Activated CD4-positive, CD25-positive, alpha-beta regulatory T cell treated with anti-CD3 and anti-CD28 coated beads, Interleukin-2, amount 50 U/mL, for 24 hours (primary cell): ENCODE measurements around the gene FYN.
"Not testable (repeated sequence)": the region's sequence is repeated elsewhere in the genome, so short reads cannot be mapped to it uniquely, and the experiment has no call there.

ENCODE experiments used
- ATAC-seq, 2 donors: fragments of 150-1000 bp; cut with Tn5 transposase; one replicate each; pipeline ENCODE4 v1.10.0; 2021; ENCODE audit warnings: mild to moderate bottlenecking in 1 of 2, moderate library complexity in 1 of 2

FYN gene

GRCh38 chr6:111850295-111850937 lies 22.8 kb downstream of the FYN start:
- ATAC-seq: peak in 1 of 2 donors; percentile 24

DNA sequence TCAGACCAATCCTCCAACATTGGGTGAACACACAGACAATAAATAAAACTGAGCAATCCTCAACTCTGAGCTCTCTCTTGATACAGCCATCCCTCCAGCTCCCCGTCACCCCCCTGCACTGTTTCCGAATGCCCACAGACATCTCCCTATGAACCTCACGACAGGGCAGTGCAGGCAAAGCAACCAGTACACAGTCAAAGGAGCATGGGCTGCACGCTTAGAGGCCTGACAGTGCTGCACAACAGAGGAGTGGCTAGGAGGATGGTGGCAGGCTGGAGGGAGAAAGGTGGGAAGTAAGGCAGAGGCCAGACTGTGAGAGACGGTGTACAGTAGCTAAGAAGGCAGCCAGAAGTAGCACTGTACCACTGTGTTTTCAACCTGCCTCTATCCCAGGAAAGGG lies 24.0 kb downstream of the FYN start:
- ATAC-seq: no peak

DNA sequence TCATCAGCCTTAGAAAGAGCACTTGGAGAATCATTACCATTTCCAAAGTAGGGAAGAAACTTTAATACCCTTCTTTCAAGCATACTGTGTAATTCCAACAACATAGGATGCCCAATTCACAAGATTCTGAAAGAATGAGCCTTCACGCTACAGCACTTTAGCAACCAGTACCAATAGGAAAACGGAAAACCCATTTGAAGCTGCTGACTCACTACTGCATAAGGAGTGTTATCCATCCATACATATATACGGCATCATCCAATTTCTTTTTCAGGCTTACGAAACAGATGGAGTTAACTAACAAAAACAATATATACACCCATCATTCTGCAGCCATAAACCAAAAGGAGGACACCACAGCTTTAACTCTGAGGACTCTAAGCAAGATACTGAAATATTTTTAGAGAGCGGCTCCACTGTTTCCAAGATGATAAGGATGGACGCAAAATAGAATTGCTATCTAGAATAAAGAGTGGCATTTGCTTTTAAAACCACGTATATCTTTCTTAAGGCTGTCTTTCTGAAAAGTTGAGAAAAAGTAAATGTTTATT lies 24.9 kb downstream of the FYN start:
- no peak for ATAC-seq

GRCh38 chr6:111846492-111847409 lies 26.5 kb downstream of the FYN start:
- peak; percentile 40 for ATAC-seq

DNA sequence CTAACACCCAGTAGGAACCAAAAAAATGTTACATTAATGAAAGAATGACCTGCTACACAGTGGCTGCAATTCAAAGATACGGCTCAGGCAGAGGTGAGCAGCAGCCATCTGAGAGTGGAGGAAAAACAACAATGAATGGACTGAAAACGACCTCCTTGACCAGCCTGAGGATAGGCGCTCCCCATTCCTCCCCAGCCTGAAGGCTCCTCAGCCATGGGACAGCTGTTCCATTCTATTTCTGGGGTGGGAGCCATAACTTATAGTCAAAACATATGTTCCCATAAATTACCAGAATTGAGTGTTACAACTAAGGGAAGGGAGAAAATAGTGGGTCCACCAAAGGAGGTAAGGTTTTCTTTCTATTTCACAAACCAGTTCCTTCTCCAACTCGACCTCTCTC lies 27.2 kb downstream of the FYN start:
- ATAC-seq: no peak

- peak; percentile 11 to 27 for ATAC-seq
Observed at GRCh38 chr6:111845441-111845871, 27.8 kb downstream of the FYN start.

GRCh38 chr6:111844921-111845320 lies 28.3 kb downstream of the FYN start:
- ATAC-seq: no peak

- ATAC-seq: peak in 1 of 2 donors; percentile 7
Observed at GRCh38 chr6:111844376-111844775, 28.9 kb downstream of the FYN start.

- peak; percentile 66 to 73 for ATAC-seq
Observed at GRCh38 chr6:111843347-111844147, 29.7 kb downstream of the FYN start.

DNA sequence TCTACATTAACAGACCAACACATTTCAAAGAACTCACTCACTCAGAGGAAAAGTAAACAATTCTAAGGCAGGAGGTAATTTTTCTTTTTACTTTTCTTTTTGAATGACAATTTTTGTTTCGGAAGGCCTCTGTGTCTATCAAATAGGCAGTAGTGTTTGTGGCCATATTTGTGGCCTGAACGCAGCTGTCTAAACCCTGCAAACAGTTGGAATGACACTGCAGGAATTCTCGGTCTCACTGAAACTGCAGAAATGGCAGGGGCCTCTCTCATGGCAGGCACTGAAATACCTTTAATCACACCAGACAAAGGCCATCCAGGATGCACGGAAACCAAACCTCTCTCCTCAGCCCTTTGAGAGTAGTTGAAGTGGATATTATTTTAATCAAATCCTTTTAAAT lies 30.4 kb downstream of the FYN start:
- ATAC-seq: no peak

DNA sequence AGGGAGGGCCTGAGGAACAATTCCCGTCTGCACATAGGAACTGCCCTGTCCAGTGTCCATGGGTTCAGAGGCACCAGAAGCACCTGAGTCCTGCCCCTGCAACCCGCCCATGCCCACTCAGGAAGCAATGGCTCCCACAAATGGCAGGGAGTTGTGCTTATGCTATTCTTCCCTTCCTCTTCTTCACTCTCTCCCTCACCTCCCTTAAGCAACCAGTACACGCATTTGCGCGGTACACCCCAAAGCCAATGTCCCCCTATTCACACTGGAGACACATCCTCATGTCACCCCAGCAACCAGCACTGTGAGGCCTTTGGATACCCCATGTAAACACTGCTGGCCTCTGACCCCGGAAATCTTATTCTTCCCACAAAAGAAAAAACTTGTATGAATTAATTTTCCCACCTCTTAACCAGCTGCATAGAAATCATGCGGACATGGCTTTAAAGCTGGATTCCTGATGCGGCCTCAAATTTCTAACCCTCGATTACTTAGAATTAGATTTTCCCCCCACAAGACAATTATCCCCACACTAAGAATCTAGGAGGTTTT lies 30.9 kb downstream of the FYN start:
- no peak for ATAC-seq

DNA sequence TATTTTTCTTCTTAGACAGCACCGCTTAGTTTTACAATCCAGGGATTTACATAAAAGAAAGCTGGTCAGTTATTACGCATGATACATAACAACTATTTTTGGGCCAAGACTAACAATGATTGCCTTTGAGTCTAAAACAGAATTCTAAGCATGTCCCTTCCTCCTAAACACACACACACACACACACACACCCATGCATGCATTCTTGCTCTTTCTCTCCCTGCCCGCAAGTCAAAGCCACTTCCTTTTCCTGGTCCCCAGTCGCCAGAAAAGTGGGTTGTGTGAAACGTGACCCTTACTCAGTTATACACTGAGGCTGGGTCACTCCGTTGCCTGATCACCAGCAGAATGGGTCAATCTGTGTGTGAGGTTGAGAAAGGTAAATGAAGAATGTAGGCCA lies 31.4 kb downstream of the FYN start:
- no peak for ATAC-seq

GRCh38 chr6:111840803-111841202 lies 32.4 kb downstream of the FYN start:
- no peak for ATAC-seq

DNA sequence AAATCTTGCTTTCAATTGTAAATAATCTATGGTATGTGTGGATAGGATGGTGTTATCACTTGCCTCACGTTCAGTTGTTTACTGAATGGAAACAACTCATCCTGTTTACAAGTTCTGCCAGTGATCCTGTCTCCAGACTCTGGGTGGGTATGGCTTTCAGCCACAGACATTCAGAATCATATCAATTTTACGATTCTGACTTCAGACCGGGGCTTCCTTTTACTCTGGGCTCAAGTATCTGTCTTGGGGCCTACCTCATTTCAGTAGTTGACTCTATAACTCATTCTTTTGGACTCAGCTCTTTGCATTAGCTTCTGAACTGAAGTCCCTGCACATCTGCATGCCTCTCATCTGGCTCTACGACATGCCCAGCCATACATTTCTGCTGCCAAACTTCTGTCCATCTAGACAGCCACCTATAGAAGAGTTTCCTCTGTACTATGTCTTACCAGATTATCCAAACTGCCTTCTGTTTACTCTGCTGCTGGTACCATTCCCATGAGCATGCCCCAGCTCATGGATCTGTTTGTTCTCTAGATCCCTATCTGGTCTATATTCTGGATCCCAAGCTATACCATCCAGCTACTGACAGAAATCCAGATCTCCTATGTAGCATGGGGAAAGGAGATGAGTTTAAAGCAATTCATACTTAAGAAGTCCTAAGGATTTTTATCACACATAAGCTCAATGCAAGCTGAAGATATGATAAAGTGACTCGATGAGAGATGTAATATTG lies 34.3 kb downstream of the FYN start:
- ATAC-seq: peak; percentile 32 to 41

DNA sequence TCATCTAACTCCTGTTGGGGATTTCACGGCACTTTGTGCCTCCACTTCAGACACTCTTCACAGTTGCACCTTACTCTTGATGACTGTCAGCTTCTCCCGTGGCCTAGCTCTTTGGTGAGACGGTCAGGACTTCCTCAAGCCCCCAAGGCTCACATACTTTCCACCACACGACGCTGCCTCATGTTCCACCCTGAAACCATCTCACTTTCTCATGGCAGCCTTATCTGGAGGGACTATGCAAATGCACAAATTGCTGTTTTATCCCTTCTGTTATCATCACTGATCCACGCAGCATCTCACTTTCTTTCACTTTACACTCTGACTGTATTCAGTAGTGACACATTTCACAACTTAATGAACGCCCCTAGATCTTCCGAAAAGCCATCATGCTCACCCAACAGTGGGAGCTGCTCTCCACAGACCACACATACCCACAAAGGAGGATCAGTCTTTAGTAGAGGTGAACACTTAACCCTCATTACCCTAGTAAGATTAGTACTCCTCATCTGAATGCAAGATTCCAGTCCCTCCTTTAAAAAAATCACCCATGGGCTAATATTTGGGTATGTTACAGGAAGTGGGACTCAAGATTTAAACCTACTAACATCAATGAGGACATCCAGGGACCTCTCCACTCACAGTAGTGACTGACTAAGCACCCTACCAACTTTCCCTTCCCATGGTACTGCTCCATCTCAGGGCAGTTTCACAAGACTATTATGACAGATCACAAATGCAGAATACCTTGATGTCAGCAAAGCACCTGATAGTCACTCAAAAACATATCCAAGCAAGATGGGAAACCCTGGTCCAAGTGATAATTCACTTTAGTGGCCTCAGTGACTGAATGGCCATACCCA lies 35.4 kb downstream of the FYN start:
- ATAC-seq: peak; percentile 81 to 87

DNA sequence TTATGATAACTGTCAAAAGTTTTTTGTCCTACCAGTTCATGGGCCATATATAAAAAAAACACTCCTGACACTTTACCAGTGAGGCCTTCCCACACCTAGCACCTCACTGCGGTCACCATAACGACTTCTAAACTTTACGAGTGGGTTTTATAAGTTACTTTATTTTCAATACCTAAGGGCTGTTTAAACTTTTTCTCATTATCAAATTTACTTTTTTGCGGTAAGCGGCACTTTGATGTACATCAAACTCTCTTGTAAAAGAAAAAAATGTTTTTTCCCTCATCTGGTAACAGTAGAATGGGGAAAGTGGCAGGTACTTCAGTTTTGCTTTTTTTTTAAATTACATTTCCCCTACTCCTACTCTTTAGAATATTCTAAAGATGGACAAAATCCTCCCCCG lies 36.2 kb downstream of the FYN start:
- no peak for ATAC-seq

DNA sequence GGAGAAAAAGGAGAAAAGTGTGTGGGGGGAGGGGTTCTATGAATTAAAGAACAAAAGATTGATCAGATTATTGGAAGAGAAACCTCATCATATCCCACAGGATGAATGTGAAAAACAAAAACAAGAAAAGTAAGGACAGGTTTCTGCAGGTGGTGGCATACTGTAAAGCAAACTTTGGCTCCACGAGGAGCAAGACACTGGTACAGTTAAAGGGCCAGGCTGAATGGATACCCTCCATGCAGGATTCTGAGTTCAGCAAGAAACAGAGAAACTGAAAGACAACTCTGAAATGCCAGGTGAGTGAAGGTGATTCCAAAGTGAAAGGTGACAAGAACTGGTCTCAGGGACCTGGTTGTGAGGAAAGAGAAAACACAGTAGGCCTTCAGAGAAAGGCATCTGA lies 37.4 kb downstream of the FYN start:
- no peak for ATAC-seq

- not testable (repeated sequence) for ATAC-seq
Observed at GRCh38 chr6:111835398-111835797, 37.9 kb downstream of the FYN start.

GRCh38 chr6:111834356-111834755 lies 38.9 kb downstream of the FYN start:
- ATAC-seq: no peak

DNA sequence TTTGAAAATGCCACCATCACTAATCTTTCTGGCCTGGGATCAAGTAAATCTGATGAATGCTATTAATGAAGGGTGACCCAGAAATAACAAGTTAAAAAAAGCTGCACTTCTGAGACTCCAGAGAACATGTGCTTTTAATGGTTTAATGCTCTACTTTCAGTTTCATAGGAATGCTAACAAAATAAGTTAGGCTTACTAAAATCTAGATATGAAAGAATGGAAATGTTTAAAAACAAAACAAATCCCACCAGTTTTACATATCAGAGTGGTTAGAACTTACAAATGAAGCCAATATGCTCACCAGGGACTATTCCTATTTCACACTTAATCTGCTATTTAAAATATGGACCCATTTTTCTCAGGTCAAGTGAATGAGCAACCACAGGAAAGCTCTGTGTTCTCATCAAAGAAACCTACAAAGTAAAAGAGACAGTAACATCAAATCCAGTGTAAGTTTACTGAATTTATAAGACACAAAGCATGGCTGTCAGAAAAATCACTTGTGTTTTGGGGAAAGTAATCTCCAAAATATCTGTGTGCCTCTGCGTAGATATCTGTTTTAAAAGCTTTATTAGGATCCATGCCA lies 40.3 kb downstream of the FYN start:
- ATAC-seq: no peak
